ENCODE results near the gene MRPS24.

Gene MRPS24

GRCh38 chr7:43868681-43869005, 674 bp downstream of the MRPS24 start:
- no peak for DNase-seq (ENCODE audit: low read depth)
- H3K4me3 ChIP-seq (ENCODE audit: low read depth, low read length), result peak overlapping the region; percentile 75
- TF ChIP-seq MAX (IDR thresholded peaks at IDR 0.05; ENCODE audit: low read depth, low read length) (peak; percentile 85), CTCF (IDR thresholded peaks at IDR 0.05; ENCODE audit: low read depth, low read length) (no peak)

GRCh38 chr7:43868181-43868580, 1.1 kb downstream of the MRPS24 start:
- TF ChIP-seq MAX (IDR thresholded peaks at IDR 0.05; ENCODE audit: low read depth, low read length) (no peak), POLR2A (IDR thresholded peaks at IDR 0.05; ENCODE audit: extremely low read depth, insufficient read length) (no peak), CTCF (IDR thresholded peaks at IDR 0.05; ENCODE audit: low read depth, low read length) (no peak), MYC (IDR thresholded peaks at IDR 0.05; ENCODE audit: low read depth, low read length) (no peak)
- peak overlapping the region; percentile 75 for H3K4me3 ChIP-seq (ENCODE audit: low read depth, low read length)
- DNase-seq (ENCODE audit: low read depth), result no peak

- TF ChIP-seq CTCF (IDR thresholded peaks at IDR 0.05; ENCODE audit: low read depth, low read length), result no peak
- TF ChIP-seq MYC (IDR thresholded peaks at IDR 0.05; ENCODE audit: low read depth, low read length), result no peak
- TF ChIP-seq POLR2A (IDR thresholded peaks at IDR 0.05; ENCODE audit: extremely low read depth, insufficient read length), result no peak
- no peak for TF ChIP-seq MAX (IDR thresholded peaks at IDR 0.05; ENCODE audit: low read depth, low read length)
- no peak overlapping the region for H3K4me3 ChIP-seq (ENCODE audit: low read depth, low read length)
- DNase-seq (ENCODE audit: low read depth), result no peak
Observed at GRCh38 chr7:43865277-43865676, 4.0 kb downstream of the MRPS24 start.

- no peak for TF ChIP-seq MYC (IDR thresholded peaks at IDR 0.05; ENCODE audit: low read depth, low read length)
Observed at GRCh38 chr7:43864126-43864525, 5.2 kb downstream of the MRPS24 start.

GRCh38 chr7:43856996-43857395, 12.3 kb downstream of the MRPS24 start:
- no peak for DNase-seq (ENCODE audit: low read depth)
- H3K4me3 ChIP-seq (ENCODE audit: low read depth, low read length), result no peak overlapping the region

More at GRCh38 chr7:43864126-43864525, 5.2 kb downstream of the MRPS24 start:
- no peak for DNase-seq (ENCODE audit: low read depth)
- H3K4me3 ChIP-seq (ENCODE audit: low read depth, low read length), result no peak overlapping the region

GRCh38 chr7:43856316-43856715, 13.0 kb downstream of the MRPS24 start:
- TF ChIP-seq POLR2A (IDR thresholded peaks at IDR 0.05; ENCODE audit: extremely low read depth, insufficient read length) (no peak), MAX (IDR thresholded peaks at IDR 0.05; ENCODE audit: low read depth, low read length) (no peak), CTCF (IDR thresholded peaks at IDR 0.05; ENCODE audit: low read depth, low read length) (no peak), MYC (IDR thresholded peaks at IDR 0.05; ENCODE audit: low read depth, low read length) (no peak)
- H3K4me3 ChIP-seq (ENCODE audit: low read depth, low read length), result no peak overlapping the region
- no peak for DNase-seq (ENCODE audit: low read depth)

More at GRCh38 chr7:43856996-43857395, 12.3 kb downstream of the MRPS24 start:
- TF ChIP-seq MAX (IDR thresholded peaks at IDR 0.05; ENCODE audit: low read depth, low read length), result no peak
- TF ChIP-seq CTCF (IDR thresholded peaks at IDR 0.05; ENCODE audit: low read depth, low read length), result no peak
- TF ChIP-seq POLR2A (IDR thresholded peaks at IDR 0.05; ENCODE audit: extremely low read depth, insufficient read length), result no peak
- no peak for TF ChIP-seq MYC (IDR thresholded peaks at IDR 0.05; ENCODE audit: low read depth, low read length)
